GM12892 (cell line): ENCODE measurements around the gene DLX3.

ENCODE experiments used
- DNase-seq: peaks from one replicate; pipeline ENCODE4 v3.0.0; 2011; ENCODE audit not compliant: insufficient read length
- FAIRE-seq: peaks from 2 replicates; lab custom pipeline; 2011; peaks lifted over from hg19 to GRCh38; lab: Jason Lieb, UNC
- POLR2A ChIP-seq: IDR thresholded peaks from 2 replicates; pipeline ENCODE4 v1.6.1; 2011; ENCODE audit warnings: low read depth, low read length, control low read depth
- POLR2AphosphoS5 ChIP-seq: IDR thresholded peaks from 2 replicates; pipeline ENCODE4 v1.6.1; 2011; ENCODE audit warnings: low read depth, low read length, control low read depth
- TAF1 ChIP-seq: IDR thresholded peaks from 2 replicates; pipeline ENCODE4 v1.6.1; 2011; ENCODE audit warnings: low read depth, mild to moderate bottlenecking, control low read depth, low read length, borderline replicate concordance

The DLX3 gene

DNA sequence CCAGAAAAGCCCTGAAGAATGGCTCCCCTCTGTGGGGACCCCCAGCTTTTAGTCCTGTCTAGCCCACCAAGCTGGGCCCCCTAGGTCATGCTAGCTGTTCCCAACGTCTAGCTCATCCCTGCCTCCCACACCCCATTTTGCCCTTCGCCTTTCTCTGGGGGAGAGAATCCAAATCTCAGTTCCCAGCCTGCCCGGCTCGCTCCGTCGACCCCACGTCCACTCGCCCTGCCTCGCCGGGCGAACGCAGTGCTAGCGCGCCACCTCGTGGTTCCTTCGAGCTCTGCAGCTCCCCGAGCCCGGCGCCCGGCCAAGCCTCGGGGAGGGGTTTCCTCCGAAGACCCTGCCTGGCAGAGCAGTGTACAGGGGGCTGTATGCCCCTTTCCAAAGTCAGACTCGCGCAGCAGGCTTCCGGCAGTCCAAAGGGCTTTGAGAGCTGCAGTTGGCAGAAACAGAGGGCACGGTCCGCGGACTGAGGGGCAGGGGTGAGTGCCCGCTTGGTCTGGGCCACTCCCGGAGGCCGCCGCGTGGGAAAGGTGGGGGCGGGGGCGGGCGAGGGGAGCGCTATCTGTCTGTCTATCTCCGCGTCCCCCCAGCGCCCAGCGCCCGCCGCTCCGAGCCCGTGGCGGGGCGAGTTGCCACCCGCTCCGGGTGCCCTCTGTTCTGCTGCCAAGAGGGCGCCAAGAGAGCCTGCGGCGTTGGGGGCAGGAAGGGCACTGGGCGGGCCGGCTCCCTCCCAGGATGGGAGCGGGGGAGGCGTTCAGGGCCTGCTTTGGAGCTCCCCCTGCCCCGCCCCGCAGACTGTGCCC is 1.7 kb upstream of the DLX3 start:
- DNase-seq (peak; percentile 63), FAIRE-seq (peak; percentile 48)
- TF ChIP-seq POLR2A (no peak), POLR2AphosphoS5 (no peak), TAF1 (no peak)

DNA sequence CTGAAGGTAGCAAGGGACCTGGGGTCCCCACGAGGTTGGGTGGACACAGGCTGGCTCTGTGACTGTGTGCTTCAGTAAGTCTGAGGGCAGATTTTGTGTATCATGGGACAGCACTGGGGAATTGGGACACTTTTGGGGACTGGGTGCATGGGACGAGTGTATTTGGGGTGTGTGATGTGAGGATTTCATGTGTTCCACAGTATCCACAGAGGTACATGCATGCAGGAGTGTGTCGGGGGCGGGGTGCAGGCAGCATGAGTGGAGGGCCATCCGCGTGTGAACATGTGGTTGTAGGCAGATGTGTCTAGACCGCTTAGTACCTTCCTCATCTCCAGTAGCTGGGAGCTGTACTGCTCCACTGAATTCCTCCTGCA is 1.1 kb upstream of the DLX3 start:
- TF ChIP-seq TAF1 (no peak), POLR2AphosphoS5 (no peak), POLR2A (no peak)
- DNase-seq = no peak
- FAIRE-seq = no peak

DNA sequence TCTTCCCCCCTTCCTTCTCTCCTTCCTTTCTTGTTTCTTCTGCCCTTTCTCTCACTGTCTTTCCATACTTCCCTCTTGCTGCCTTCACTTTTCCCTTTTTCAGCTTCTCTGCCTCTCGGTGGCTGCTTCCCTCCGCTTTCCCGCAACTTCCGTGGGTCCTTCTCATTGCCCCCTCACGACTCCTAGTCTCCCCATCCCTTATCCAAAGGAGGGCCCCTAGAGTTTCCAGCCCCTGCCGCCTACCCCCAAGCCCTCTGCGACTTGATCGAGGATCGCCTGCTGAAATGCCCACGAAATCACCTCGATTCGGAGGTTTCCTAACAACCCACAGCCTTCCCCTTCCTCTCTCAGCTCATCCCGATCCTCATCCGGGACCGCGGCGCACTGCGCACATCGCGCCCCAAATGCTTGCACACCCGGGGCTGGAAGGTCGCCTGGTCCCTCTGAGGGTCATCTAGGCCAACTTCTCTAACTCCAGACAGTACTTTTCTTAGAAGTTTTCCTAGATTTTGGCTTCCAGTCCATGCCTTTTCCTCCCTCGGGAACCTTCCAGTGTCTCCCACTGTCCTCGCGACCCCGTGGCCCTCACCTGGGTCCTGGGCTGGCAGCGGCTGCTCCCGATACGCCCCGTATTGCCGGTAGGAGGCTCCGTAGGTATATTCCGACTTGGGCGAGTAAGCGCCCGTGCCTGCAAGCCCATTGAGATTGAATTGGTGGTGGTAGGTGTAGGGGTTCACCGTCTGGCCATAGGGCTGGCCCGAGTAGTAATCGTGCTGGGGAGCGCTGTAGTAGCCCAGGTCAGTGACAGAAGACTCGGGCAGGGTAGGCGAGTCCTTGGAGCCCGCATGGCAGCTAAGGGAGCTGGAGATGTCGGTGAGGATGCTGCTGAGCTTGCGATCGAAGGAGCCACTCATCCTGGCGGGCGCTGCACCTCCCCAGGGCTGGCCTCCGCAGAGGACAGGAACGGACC is 654 bp downstream of the DLX3 start:
- TF ChIP-seq POLR2A = no peak
- no peak for TF ChIP-seq TAF1
- TF ChIP-seq POLR2AphosphoS5 = no peak
- no peak for DNase-seq
- no peak for FAIRE-seq

DNA sequence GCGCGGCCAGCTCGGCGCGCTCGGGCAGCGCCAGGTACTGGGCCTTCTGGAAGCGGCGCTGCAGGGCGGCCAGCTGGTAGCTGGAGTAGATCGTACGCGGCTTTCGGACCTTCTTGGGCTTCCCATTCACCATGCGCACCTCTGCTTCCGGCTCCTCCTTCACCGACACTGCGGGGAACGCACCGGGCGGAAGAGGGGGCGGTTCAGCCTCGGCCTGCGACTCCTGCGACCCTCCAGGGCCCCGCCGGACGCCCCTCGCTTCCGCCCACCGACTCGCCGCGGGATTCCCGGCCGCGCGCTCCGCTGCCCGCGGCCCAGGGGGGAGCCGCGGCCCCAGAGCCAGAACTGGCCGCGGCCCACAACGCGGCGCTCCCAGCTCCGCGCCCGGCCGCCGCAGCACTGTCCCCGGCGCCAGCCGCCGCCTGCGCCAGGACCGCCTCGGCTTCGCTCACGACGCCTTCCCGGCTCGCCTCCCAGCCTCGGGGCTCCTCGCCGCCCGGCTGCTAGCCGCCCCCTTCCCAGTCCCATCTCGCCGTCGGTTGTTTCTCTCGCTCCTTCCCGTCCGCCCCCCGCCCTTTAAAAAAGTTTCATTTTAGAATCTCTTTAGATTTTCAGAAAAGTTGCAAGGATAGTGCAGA is 1.5 kb downstream of the DLX3 start:
- no peak for TF ChIP-seq POLR2A
- TF ChIP-seq TAF1 = no peak
- no peak for TF ChIP-seq POLR2AphosphoS5
- no peak for FAIRE-seq
- no peak for DNase-seq

DNA sequence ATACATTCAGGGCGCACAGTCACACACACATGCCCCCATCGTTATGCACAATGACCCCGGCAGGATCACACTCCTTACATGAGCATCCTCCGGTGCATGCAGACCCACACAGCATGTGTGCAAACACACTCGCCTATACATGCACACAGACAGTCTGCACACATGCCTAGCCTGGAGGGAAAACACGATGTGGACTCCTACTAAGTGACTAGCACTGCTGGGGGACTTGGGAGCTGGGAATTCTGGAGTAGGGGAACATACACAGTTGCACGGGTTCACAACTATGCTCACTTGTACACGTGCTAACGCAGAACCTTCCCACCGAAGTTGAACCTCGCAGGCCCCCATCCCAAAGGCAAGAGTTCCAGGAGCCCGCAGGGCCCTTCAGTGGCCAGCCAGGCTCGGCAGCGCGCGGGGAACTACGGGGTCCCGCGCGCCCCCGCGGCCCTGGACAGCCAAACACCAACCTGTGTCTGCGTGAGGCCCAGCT is 2.0 kb downstream of the DLX3 start:
- no peak for TF ChIP-seq POLR2AphosphoS5
- DNase-seq (no peak), FAIRE-seq (no peak)

DNA sequence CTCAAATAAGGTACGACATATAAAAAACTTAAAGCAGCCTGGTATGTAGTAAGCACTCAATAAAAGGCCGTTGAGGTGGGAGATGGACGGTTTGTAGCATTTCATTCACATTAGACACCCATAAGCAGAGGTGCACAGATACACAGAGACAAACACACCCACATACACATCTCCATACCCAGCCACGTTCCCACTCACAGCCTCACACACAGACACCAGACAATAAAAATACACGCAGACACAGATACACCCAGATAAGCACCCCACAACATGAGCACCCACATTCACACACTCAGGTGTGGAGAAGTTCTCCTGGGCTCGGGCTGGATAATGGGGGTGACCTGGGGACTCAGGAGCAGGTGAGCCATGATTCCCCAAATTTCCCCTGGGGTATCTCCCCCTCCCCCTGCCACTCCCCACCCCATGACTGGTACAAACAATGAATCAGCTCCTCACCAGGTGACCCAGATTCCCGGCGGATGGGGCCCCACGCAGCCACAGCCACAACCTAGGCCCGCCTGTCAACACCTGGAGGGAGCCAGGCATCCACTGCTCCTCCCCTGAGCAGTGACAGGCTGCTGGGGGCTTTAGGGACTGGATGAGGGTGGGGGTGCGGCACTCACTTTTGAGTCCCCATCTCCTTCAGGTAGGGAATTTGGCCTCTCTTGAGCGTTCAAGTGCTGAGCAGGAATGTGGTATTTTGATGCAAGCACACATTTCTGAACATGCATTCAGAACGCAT is 2.7 kb downstream of the DLX3 start:
- FAIRE-seq = no peak
- DNase-seq = no peak
- TF ChIP-seq POLR2A (no peak), TAF1 (no peak), POLR2AphosphoS5 (no peak)

DNA sequence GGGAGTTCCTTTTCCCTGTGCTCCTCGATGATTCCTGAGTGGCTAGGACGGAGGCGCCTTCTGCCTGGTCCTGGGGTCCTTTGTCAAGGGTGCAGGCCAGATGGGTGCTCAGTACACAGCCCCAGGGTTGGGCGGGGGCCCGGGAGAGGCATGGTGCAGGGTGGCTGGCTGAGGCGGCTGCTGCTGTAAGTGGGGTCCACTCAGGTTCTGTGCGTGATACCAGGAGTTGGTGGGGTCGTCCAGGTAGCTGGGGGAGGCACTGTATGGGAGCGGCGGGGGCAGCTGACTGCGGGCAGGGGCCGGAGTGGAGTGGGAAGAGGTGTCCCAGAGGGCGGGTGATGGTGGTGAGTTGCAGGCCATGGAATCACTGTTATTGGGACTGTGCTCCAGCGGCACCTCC is 3.6 kb downstream of the DLX3 start:
- TF ChIP-seq TAF1 = no peak
- TF ChIP-seq POLR2A = no peak
- TF ChIP-seq POLR2AphosphoS5 = no peak
- FAIRE-seq = no peak
- no peak for DNase-seq

DNA sequence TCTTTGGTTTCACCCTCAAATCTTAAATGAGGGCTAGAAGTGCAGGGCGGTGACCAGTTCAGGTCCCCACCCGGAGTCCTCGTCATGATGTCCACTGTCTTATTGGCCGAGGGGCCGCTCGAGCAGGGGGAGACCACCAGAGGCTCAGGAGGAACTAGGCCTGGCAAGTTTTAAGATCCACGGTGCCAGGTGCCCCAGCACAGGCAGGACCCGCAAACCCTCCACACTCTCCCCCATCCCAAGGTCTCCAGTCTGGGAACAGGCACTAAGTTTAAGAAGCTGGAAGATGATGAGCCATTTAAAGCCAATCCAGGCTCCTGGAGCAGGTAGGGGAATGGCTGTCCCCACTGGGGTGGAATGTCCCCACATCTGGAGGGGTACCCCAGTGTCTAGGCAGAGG is 4.1 kb downstream of the DLX3 start:
- no peak for FAIRE-seq
- TF ChIP-seq POLR2A (no peak), POLR2AphosphoS5 (no peak), TAF1 (no peak)
- no peak for DNase-seq

DNA sequence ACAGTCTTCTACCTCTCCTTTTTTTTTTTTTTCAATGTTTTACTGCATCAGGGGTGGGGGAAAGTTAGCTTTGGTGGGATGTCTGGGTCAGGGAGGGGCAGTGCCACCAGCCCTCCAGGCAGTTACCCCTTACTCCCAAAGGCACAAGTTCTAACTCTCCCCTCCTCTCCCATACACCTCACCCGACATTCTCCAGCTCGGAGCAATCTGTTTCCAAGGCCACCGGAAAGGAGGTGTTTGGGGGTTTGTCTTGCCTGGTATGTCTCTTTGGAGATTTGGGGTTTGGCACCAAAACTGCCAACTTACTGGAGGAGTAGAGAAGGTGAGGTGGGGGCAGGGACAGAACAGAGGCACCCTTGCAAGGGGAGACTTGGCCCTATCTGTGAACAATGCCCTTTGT is 4.7 kb downstream of the DLX3 start:
- DNase-seq (no peak), FAIRE-seq (no peak)
- TF ChIP-seq TAF1 = no peak
- TF ChIP-seq POLR2AphosphoS5 = no peak
- no peak for TF ChIP-seq POLR2A

DNA sequence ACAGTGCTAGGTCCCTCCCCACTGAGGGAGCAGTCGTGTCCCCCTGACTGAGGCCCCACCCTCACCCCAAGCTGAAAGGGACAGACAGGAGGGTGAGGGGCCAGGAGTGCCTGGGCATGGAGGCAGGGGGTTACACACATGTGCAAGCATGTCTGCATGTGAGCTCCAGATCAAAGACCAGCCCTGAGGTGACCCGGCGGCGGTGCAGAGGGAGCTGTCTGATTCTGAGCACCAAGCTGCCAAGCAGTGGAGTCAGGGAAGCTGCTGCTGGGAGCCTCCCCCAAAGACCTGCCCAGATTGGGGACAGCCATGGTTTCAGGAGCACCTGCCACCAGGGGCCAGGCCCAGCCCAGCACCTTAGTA is 5.5 kb downstream of the DLX3 start:
- FAIRE-seq (no peak), DNase-seq (peak; percentile 0)
- TF ChIP-seq POLR2A (no peak), POLR2AphosphoS5 (no peak), TAF1 (no peak)
